Measurements from ENCODE around the gene TMPRSS15.

Gene TMPRSS15

DNA sequence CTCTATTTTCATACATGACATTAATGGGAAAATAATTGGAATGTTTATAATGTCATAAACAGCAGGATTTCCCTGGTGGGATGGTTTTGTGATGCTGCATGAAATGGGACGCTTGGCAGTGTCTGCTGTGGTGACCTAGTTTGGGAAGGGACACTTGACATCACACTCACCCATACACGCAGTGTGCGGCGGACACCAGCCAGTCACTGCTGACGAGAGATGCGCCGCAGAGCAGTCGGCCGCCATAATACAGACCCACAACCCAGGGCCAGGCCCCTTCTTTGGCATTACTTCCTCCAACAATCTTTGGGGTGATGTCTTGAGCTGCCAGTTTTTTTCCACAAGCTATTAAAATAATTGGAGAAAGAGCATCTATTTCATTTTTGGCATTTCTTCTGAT is 109.5 kb downstream of the TMPRSS15 start:
- TF ChIP-seq, protein P1, sequence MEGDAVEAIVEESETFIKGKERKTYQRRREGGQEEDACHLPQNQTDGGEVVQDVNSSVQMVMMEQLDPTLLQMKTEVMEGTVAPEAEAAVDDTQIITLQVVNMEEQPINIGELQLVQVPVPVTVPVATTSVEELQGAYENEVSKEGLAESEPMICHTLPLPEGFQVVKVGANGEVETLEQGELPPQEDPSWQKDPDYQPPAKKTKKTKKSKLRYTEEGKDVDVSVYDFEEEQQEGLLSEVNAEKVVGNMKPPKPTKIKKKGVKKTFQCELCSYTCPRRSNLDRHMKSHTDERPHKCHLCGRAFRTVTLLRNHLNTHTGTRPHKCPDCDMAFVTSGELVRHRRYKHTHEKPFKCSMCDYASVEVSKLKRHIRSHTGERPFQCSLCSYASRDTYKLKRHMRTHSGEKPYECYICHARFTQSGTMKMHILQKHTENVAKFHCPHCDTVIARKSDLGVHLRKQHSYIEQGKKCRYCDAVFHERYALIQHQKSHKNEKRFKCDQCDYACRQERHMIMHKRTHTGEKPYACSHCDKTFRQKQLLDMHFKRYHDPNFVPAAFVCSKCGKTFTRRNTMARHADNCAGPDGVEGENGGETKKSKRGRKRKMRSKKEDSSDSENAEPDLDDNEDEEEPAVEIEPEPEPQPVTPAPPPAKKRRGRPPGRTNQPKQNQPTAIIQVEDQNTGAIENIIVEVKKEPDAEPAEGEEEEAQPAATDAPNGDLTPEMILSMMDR (IDR thresholded peaks at IDR 0.05; ENCODE audit: insufficient read depth, missing control alignments): no peak
- DNase-seq (ENCODE audit: insufficient read length, low spot score) (no peak), FAIRE-seq (no peak)

DNA sequence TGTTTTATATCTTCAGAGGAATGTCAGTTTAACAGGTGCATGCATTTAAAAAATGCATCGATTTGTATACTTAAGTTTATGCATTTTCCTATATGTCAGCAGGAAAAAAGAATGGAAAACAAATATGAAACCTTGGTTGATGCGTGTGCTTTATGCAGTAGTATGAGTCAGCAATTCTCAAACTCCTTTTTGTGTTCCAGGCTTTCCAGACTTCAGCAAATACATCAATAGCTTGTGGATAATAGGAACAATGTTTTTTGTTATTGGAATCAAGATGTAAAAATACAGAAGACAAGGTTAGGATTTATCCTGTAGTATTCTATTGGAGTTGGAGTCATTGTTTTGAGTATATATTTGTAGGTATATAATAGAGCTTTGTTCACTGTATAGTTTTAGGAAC is 113.7 kb downstream of the TMPRSS15 start:
- DNase-seq (ENCODE audit: insufficient read length, low spot score): no peak
- FAIRE-seq: no peak
- TF ChIP-seq, protein P1 (IDR thresholded peaks at IDR 0.05; ENCODE audit: insufficient read depth, missing control alignments): no peak

DNA sequence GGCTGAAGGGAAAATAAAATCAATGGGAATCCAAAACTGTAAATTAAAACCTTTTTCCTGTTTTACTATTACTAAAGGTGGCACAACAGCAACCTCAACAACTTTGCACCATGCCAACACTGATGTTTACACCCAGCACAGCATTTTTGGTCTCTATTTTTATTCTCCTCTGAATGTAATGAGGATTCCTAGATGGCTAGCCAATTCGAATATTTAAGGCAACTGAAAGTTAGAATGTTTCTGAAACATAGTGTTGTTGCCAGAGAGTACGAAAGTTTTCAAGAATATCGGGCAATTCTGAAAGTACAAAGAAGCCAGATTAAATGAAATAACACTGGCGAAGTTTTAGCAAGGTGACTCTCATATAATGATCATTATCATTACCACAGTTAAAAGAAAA is 118.2 kb downstream of the TMPRSS15 start:
- no peak for FAIRE-seq
- TF ChIP-seq, protein P1 (IDR thresholded peaks at IDR 0.05; ENCODE audit: insufficient read depth, missing control alignments): no peak
- DNase-seq (ENCODE audit: insufficient read length, low spot score): no peak

GRCh38 chr21:18275781-18276180 is 127.8 kb downstream of the TMPRSS15 start:
- FAIRE-seq (no peak), DNase-seq (ENCODE audit: insufficient read length, low spot score) (no peak)
- TF ChIP-seq, protein P1 (IDR thresholded peaks at IDR 0.05; ENCODE audit: insufficient read depth, missing control alignments): no peak

DNA sequence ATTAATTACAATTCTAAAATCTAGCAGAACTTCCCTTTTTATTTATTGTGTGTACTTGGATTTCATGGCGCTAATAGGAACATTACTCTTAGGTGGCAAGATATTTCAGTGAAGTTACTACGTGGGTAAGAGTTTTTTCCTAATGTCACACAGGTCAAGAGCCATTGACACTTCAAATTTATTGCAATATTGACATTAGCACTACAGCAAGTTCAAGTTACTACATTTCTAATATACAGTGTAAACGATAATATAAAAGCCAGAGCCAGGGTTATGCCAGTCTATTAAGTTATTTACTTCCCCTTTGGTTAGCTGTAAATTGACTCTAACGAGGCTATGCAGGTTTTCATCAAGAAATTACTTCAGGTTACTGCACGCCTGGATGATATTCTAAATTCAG is 129.2 kb downstream of the TMPRSS15 start:
- no peak for FAIRE-seq
- TF ChIP-seq, protein P1 (IDR thresholded peaks at IDR 0.05; ENCODE audit: insufficient read depth, missing control alignments): no peak

DNA sequence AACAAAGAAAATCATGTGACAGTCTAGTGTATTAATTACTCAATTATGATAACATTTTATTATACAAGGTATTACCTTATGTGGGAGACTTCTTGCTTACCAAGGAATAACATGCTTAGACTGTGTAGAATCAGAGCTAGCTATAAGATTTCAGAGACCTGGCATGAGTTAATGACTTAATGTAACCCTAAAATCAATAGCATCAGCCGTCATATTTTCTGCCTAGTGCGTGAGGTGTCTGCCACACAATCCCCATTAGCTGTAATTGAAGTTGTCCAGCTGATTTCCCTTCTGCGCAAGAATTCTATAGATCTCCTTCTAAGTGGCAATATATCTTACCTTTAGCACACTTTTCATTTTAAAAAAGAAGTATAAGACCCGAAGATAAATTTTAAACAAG is 130.2 kb downstream of the TMPRSS15 start:
- FAIRE-seq: peak; percentile 93
- DNase-seq (ENCODE audit: insufficient read length, low spot score): no peak
- TF ChIP-seq, protein P1 (IDR thresholded peaks at IDR 0.05; ENCODE audit: insufficient read depth, missing control alignments): no peak

More for the DNA sequence above, 129.2 kb downstream of the TMPRSS15 start:
- DNase-seq (ENCODE audit: insufficient read length, low spot score): no peak

GRCh38 chr21:18269856-18270255 is 133.7 kb downstream of the TMPRSS15 start:
- TF ChIP-seq, protein P1 (IDR thresholded peaks at IDR 0.05; ENCODE audit: insufficient read depth, missing control alignments): no peak
- no peak for FAIRE-seq
- no peak for DNase-seq (ENCODE audit: insufficient read length, low spot score)

Data from D721Med (cell line).